ENCODE results near the gene FNBP1. TPM values are rescaled to one million over a fixed set of nuclear protein-coding genes. Genes with fewer than 3 reads are reported as not detected.
A peak's percentile ranks its signal among the peaks of the same experiment; 100 is the strongest.
"Not testable (repeated sequence)": the region's sequence is repeated elsewhere in the genome, so short reads cannot be mapped to it uniquely, and the experiment has no call there.

Gene FNBP1
- total RNA-seq, 2 experiments from 2014 or later, result 215 to 228 TPM

GRCh38 chr9:129948626-129949025, 94.4 kb downstream of the FNBP1 start:
- DNase-seq; H3K27ac Mint-ChIP-seq; CTCF ChIA-PET; H3K4me3 Mint-ChIP-seq; H3K27me3 Mint-ChIP-seq; H3K9me3 Mint-ChIP-seq; intact Hi-C loops (cut with micrococcal nuclease); POLR2A ChIA-PET: not testable (repeated sequence)
- peaks cover 57% of the 10 kb centered on the region for H3K36me3 Mint-ChIP-seq
- H3K4me1 Mint-ChIP-seq (ENCODE audit: low read depth), result peaks cover 49% of the 10 kb centered on the region

- intact Hi-C loops (cut with micrococcal nuclease), result no loop called here
- H3K36me3 Mint-ChIP-seq, result peaks cover 62% of the 10 kb centered on the region
- CTCF ChIA-PET, result interaction anchor here (2.3 kb wide), 1 partner anchor 13 kb away, joined by 8 read pairs; no protein-coding TSS in a partner anchor
- DNase-seq, result no peak
- H3K27me3 Mint-ChIP-seq, result no peaks in the 10 kb centered on the region
- H3K4me1 Mint-ChIP-seq (ENCODE audit: low read depth), result peaks cover 53% of the 10 kb centered on the region
- H3K27ac Mint-ChIP-seq, result peak overlapping the region; percentile 85
- H3K4me3 Mint-ChIP-seq, result peak overlapping the region; percentile 22
- peaks cover 15% of the 10 kb centered on the region for H3K9me3 Mint-ChIP-seq
- POLR2A ChIA-PET, result interaction anchor here (0.8 kb wide), 1 partner anchor 10 kb away, joined by 3 read pairs; no protein-coding TSS in a partner anchor
These were observed 96.6 kb downstream of the FNBP1 start for GRCh38 chr9:129946246-129946995.

GRCh38 chr9:129945314-129945713, 97.7 kb downstream of the FNBP1 start:
- H3K9me3 Mint-ChIP-seq, result peaks cover 15% of the 10 kb centered on the region
- no peak for DNase-seq
- ChIA-PET CTCF (interaction anchor here (0.9 to 2.3 kb wide), 8 partner anchors 10 to 64 kb away, joined by 3 to 8 read pairs (median 3); no protein-coding TSS in a partner anchor), POLR2A (interaction anchor here (0.8 to 1.3 kb wide), 10 partner anchors 10 to 97 kb away, joined by 3 to 5 read pairs (median 4); partner anchors contain the start of gene FNBP1)
- peaks cover 57% of the 10 kb centered on the region for H3K36me3 Mint-ChIP-seq
- intact Hi-C loops (cut with micrococcal nuclease), result loop anchor here (2.0 kb wide), 1 partner anchor 17 kb away; no protein-coding TSS in a partner anchor
- no peak overlapping the region for H3K4me3 Mint-ChIP-seq
- no peaks in the 10 kb centered on the region for H3K27me3 Mint-ChIP-seq
- peaks cover 50% of the 10 kb centered on the region for H3K4me1 Mint-ChIP-seq (ENCODE audit: low read depth)
- H3K27ac Mint-ChIP-seq, result peak overlapping the region; percentile 86

GRCh38 chr9:129944506-129945116, 98.4 kb downstream of the FNBP1 start:
- Mint-ChIP-seq H3K4me3 (peak overlapping the region; percentile 12), H3K4me1 (ENCODE audit: low read depth) (peaks cover 49% of the 10 kb centered on the region), H3K27ac (peak overlapping the region; percentile 71), H3K9me3 (peaks cover 15% of the 10 kb centered on the region), H3K27me3 (no peaks in the 10 kb centered on the region), H3K36me3 (peaks cover 52% of the 10 kb centered on the region)
- ChIA-PET CTCF (interaction anchor here (0.9 to 2.3 kb wide), 8 partner anchors 9 to 64 kb away, joined by 3 to 8 read pairs (median 3); no protein-coding TSS in a partner anchor), POLR2A (interaction anchor here (0.8 to 1.3 kb wide), 8 partner anchors 12 to 98 kb away, joined by 3 to 5 read pairs (median 4); partner anchors contain the start of gene FNBP1)
- intact Hi-C loops (cut with micrococcal nuclease), result loop anchor here (1.0 to 2.0 kb wide), 3 partner anchors 9 to 56 kb away; no protein-coding TSS in a partner anchor
- peak; percentile 76 for DNase-seq

GRCh38 chr9:129939431-129939830, 103.6 kb downstream of the FNBP1 start:
- Mint-ChIP-seq H3K4me1 (ENCODE audit: low read depth) (peaks cover 55% of the 10 kb centered on the region), H3K36me3 (peaks cover 34% of the 10 kb centered on the region), H3K9me3 (peaks cover 15% of the 10 kb centered on the region), H3K27ac (peak overlapping the region; percentile 84), H3K27me3 (no peaks in the 10 kb centered on the region), H3K4me3 (no peak overlapping the region)
- ChIA-PET POLR2A (interaction anchor here (1.2 kb wide), 1 partner anchor 17 kb away, joined by 5 read pairs; no protein-coding TSS in a partner anchor), CTCF (no interaction called here)
- intact Hi-C loops (cut with micrococcal nuclease), result no loop called here
- DNase-seq, result no peak

GRCh38 chr9:129938291-129938979, 104.6 kb downstream of the FNBP1 start:
- H3K9me3 Mint-ChIP-seq, result peaks cover 13% of the 10 kb centered on the region
- H3K27me3 Mint-ChIP-seq, result no peaks in the 10 kb centered on the region
- ChIA-PET CTCF (interaction anchor here (0.6 kb wide), 1 partner anchor 54 kb away, joined by 4 read pairs; no protein-coding TSS in a partner anchor), POLR2A (interaction anchor here (0.6 kb wide), 1 partner anchor 227 kb away, joined by 4 read pairs; no protein-coding TSS in a partner anchor)
- no peak for DNase-seq
- peaks cover 28% of the 10 kb centered on the region for H3K36me3 Mint-ChIP-seq
- H3K27ac Mint-ChIP-seq, result peak overlapping the region; percentile 84
- intact Hi-C loops (cut with micrococcal nuclease), result no loop called here
- H3K4me3 Mint-ChIP-seq, result no peak overlapping the region
- peaks cover 60% of the 10 kb centered on the region for H3K4me1 Mint-ChIP-seq (ENCODE audit: low read depth)

- DNase-seq; intact Hi-C loops (cut with micrococcal nuclease); H3K4me3 Mint-ChIP-seq; H3K9me3 Mint-ChIP-seq; H3K27me3 Mint-ChIP-seq: not testable (repeated sequence)
- peaks cover 24% of the 10 kb centered on the region for H3K36me3 Mint-ChIP-seq
- H3K27ac Mint-ChIP-seq, result peak overlapping the region; percentile 84
- ChIA-PET POLR2A (interaction anchor here (0.6 kb wide), 1 partner anchor 226 kb away, joined by 4 read pairs; no protein-coding TSS in a partner anchor), CTCF (interaction anchor here (0.6 kb wide), 1 partner anchor 54 kb away, joined by 4 read pairs; no protein-coding TSS in a partner anchor)
- peaks cover 63% of the 10 kb centered on the region for H3K4me1 Mint-ChIP-seq (ENCODE audit: low read depth)
These were observed 105.1 kb downstream of the FNBP1 start for GRCh38 chr9:129937879-129938278.

GRCh38 chr9:129936222-129936621, 106.8 kb downstream of the FNBP1 start:
- peaks cover 73% of the 10 kb centered on the region for H3K4me1 Mint-ChIP-seq (ENCODE audit: low read depth)
- H3K27me3 Mint-ChIP-seq, result no peaks in the 10 kb centered on the region
- CTCF ChIA-PET, result interaction anchor here (2.1 kb wide), 1 partner anchor 9 kb away, joined by 4 read pairs; no protein-coding TSS in a partner anchor
- peak overlapping the region; percentile 78 for H3K27ac Mint-ChIP-seq
- no peaks in the 10 kb centered on the region for H3K9me3 Mint-ChIP-seq
- POLR2A ChIA-PET, result interaction anchor here (4.3 kb wide), 1 partner anchor 48 kb away, joined by 25 read pairs; no protein-coding TSS in a partner anchor
- DNase-seq, result no peak
- intact Hi-C loops (cut with micrococcal nuclease), result no loop called here
- H3K4me3 Mint-ChIP-seq, result no peak overlapping the region
- peaks cover 14% of the 10 kb centered on the region for H3K36me3 Mint-ChIP-seq

GRCh38 chr9:129934780-129935179, 108.2 kb downstream of the FNBP1 start:
- peaks cover 19% of the 10 kb centered on the region for H3K36me3 Mint-ChIP-seq

GRCh38 chr9:129934041-129934591, 108.9 kb downstream of the FNBP1 start:
- Mint-ChIP-seq H3K9me3 (no peaks in the 10 kb centered on the region), H3K4me3 (peak overlapping the region; percentile 34), H3K36me3 (peaks cover 18% of the 10 kb centered on the region), H3K4me1 (ENCODE audit: low read depth) (peaks cover 76% of the 10 kb centered on the region), H3K27me3 (no peaks in the 10 kb centered on the region), H3K27ac (peak overlapping the region; percentile 87)
- DNase-seq, result no peak
- intact Hi-C loops (cut with micrococcal nuclease), result loop anchor here (1.0 kb wide), 1 partner anchor 44 kb away; no protein-coding TSS in a partner anchor
- POLR2A ChIA-PET, result interaction anchor here (1.2 to 4.3 kb wide), 6 partner anchors 23 to 108 kb away, joined by 4 to 25 read pairs (median 10); partner anchors contain the start of gene FNBP1
- CTCF ChIA-PET, result interaction anchor here (0.9 to 2.0 kb wide), 5 partner anchors 11 to 69 kb away, joined by 3 to 9 read pairs (median 7); no protein-coding TSS in a partner anchor

More at GRCh38 chr9:129934780-129935179, 108.2 kb downstream of the FNBP1 start:
- ChIA-PET CTCF (interaction anchor here (2.1 kb wide), 1 partner anchor 10 kb away, joined by 4 read pairs; no protein-coding TSS in a partner anchor), POLR2A (interaction anchor here (1.0 to 4.3 kb wide), 2 partner anchors 47 to 101 kb away, joined by 4 to 25 read pairs; no protein-coding TSS in a partner anchor)
- Mint-ChIP-seq H3K27ac (peak overlapping the region; percentile 87), H3K9me3 (no peaks in the 10 kb centered on the region), H3K4me1 (ENCODE audit: low read depth) (peaks cover 79% of the 10 kb centered on the region), H3K4me3 (peak overlapping the region; percentile 34), H3K27me3 (no peaks in the 10 kb centered on the region)
- intact Hi-C loops (cut with micrococcal nuclease), result loop anchor here (1.0 kb wide), 2 partner anchors 10 to 44 kb away; no protein-coding TSS in a partner anchor
- DNase-seq, result no peak
